Epithelial cell of proximal tubule (primary cell): ENCODE results near the gene CYP11A1. TPM values are rescaled to one million over a fixed set of nuclear protein-coding genes. Genes with fewer than 3 reads are reported as not detected.

Experiments
- DNase-seq: peaks from one replicate; pipeline ENCODE4 v3.0.0-alpha.2; 2011; ENCODE audit warnings: low read depth
- H3K4me3 ChIP-seq: 2 replicates; pipeline ENCODE4 v1.5.1; 2011; ENCODE audit warnings: low read depth, mild to moderate bottlenecking, low read length
- CTCF ChIP-seq: conservative IDR thresholded peaks from 2 replicates; pipeline ENCODE4 v1.5.1; 2012; ENCODE audit warnings: low read depth, mild to moderate bottlenecking, low read length
- total RNA-seq: library from RNA; depleted of rRNA; stranded (reverse); fragments of >200 nt; gene quantifications from 2 replicates; pipeline ENCODE4 v1.2.3, GENCODE V29; 2015

The CYP11A1 gene
- total RNA-seq, 1 donor from 2014 or later = 2.6 TPM

GRCh38 chr15:74400915-74401757, 33.7 kb upstream of the CYP11A1 start:
- DNase-seq = no peak
- TF ChIP-seq CTCF = no peak

GRCh38 chr15:74400313-74400860, 32.9 kb upstream of the CYP11A1 start:
- no peak overlapping the region for H3K4me3 ChIP-seq
- no peak for DNase-seq
- no peak for TF ChIP-seq CTCF

More at GRCh38 chr15:74400915-74401757, 33.7 kb upstream of the CYP11A1 start:
- no peak overlapping the region for H3K4me3 ChIP-seq

GRCh38 chr15:74399511-74400312, 32.3 kb upstream of the CYP11A1 start:
- DNase-seq = no peak
- TF ChIP-seq CTCF = no peak
- no peak overlapping the region for H3K4me3 ChIP-seq

GRCh38 chr15:74399100-74399499, 31.7 kb upstream of the CYP11A1 start:
- no peak for TF ChIP-seq CTCF
- no peak for DNase-seq
- H3K4me3 ChIP-seq = no peak overlapping the region

DNA sequence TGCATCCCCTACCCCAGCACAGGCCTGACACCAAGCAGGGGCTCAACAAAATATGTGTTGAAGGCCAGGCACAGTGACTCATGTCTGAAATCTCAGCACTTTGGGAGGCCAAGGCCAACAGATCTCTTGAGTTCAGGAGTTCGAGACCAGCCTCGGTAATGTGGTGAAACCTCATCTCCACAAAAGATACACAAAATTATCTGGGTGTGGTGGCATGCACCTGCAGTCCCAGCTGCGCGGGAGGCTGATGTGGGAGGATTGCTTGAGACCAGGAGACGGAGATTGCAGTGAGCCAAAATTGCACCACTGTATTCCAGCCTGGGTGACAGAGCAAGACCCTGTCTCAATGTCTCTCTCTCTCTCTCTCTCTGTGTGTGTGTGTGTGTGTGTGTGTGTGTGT, 30.7 kb upstream of the CYP11A1 start:
- H3K4me3 ChIP-seq = no peak overlapping the region
- no peak for TF ChIP-seq CTCF
- no peak for DNase-seq

- no peak for DNase-seq
- TF ChIP-seq CTCF = no peak
- H3K4me3 ChIP-seq = no peak overlapping the region
These were observed 30.0 kb upstream of the CYP11A1 start for GRCh38 chr15:74397239-74398068.
